ENCODE measurements around the gene LRRC75B.
"Not testable (repeated sequence)": the region's sequence is repeated elsewhere in the genome, so short reads cannot be mapped to it uniquely, and the experiment has no call there.

LRRC75B gene

DNA sequence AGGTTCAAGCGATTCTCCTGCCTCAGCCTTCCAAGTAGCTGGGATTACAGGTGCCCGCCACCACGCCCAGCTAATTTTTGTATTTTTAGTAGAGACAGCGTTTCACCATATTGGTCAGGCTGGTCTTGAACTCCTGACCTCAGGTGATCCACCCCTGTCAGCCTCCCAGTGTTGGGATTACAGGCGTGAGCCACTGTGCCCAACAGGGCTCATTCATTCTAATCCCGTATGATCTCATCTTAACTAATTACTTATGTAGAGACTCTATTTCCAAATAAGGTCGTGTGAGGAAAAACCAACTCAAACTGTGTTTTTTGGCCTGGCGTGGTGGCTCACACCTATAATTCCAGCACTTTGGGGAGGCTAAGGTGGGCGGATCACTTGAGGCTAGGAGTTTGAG lies 4.2 kb upstream of the LRRC75B start:
- H3K36me3 Mint-ChIP-seq (ENCODE audit: insufficient read depth); H3K4me1 Mint-ChIP-seq; H3K4me3 Mint-ChIP-seq; ATAC-seq (replicated peaks; ENCODE audit: extremely low read depth, poor library complexity, severe bottlenecking); H3K27me3 Mint-ChIP-seq; H3K9me3 Mint-ChIP-seq; H3K27ac Mint-ChIP-seq (ENCODE audit: low read depth); DNase-seq (ENCODE audit: low spot score in 2 of 2): not testable (repeated sequence)

DNA sequence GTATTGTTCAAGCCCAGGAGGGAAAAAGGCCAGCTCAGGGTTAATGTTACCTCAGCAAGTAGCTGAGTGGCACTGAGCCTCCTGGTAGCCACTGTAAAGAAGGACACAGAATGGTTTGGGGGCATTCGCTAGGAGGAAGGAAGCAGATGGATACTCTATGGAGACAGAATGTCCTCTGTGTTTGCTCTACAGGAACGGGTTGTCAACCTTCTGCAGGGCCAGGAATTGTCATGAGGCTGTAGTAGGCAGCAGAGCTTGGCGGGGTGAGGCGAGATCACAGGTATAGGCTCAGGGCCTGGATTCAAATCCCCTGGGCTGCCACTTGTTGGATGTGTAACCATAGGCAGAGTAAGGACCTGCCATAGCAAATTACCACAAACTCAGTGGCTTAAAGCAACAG lies 3.0 kb upstream of the LRRC75B start:
- DNase-seq (ENCODE audit: low spot score in 2 of 2) (no peak), ATAC-seq (replicated peaks; ENCODE audit: extremely low read depth, poor library complexity, severe bottlenecking) (no peak)
- Mint-ChIP-seq H3K27me3 (no peaks in the 10 kb centered on the region), H3K4me3 (no peak overlapping the region), H3K27ac (ENCODE audit: low read depth) (no peak overlapping the region), H3K36me3 (ENCODE audit: insufficient read depth) (peaks cover 1% of the 10 kb centered on the region), H3K9me3 (no peaks in the 10 kb centered on the region), H3K4me1 (peaks cover 5% of the 10 kb centered on the region)

DNA sequence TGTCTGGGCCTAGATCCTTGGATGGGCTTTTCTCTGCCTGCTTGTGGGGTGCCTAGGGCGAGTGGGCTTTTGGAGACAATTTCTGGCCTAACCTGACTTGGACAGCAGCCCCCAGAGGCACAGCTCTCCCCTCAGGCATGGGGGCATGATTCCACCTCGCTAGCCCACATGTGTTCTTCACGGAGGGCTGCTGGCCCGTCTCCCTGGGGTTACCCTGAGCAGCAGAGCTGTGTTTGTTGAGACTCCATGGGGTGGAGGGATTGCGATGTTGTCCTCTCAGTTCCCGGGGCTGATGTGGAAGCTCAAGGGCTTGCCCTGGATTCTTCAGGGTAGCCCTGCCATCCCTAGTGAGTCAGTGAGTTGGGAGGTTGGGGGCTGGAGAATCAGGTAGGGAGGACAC lies 2.4 kb upstream of the LRRC75B start:
- Mint-ChIP-seq H3K36me3 (ENCODE audit: insufficient read depth) (peaks cover 1% of the 10 kb centered on the region), H3K27ac (ENCODE audit: low read depth) (no peak overlapping the region), H3K27me3 (no peaks in the 10 kb centered on the region), H3K4me3 (no peak overlapping the region), H3K9me3 (no peaks in the 10 kb centered on the region), H3K4me1 (peaks cover 5% of the 10 kb centered on the region)
- ATAC-seq (replicated peaks; ENCODE audit: extremely low read depth, poor library complexity, severe bottlenecking) (no peak), DNase-seq (ENCODE audit: low spot score in 2 of 2) (no peak)

- ATAC-seq (replicated peaks; ENCODE audit: extremely low read depth, poor library complexity, severe bottlenecking) (no peak), DNase-seq (ENCODE audit: low spot score in 2 of 2) (no peak)
- Mint-ChIP-seq H3K27ac (ENCODE audit: low read depth) (no peak overlapping the region), H3K4me3 (no peak overlapping the region), H3K27me3 (no peaks in the 10 kb centered on the region), H3K9me3 (no peaks in the 10 kb centered on the region), H3K4me1 (peaks cover 5% of the 10 kb centered on the region), H3K36me3 (ENCODE audit: insufficient read depth) (peaks cover 1% of the 10 kb centered on the region)
These were observed 1.8 kb upstream of the LRRC75B start for GRCh38 chr22:24594569-24595120.

DNA sequence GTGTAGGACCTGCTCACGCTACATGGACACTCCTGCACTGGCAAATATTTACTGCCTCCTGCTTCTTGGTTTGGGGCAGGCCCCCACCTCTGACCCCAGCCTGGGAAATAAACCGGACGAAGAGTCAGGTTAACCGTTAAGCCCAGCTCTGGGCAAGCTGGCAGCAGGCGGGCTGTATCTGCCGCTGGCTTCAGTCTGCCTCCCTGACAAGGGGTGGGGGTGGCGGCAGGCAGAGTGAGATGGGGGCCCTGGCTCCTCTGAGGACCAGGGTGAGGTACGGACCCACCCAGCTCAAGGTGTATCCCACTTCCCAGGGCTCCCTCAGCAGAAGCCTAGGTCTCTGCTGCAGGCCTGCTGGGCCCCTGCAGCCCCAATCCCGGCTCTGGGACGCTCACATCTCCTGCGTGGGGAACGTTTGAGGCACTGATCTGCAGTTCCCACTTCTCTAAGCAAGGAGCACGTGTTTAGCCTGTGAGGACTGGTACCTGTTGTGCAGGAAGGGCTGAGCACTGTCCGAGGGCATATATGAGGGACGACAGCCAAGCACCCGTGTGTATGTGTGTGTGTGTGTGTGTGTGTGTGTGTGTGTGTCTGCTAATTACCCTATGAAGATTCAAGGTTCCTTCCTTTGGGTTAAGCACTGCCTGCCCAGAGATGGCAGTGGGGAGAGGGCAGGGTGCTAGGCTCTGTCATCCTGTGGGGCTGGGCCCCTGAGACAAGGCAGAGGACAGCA lies 1.1 kb upstream of the LRRC75B start:
- Mint-ChIP-seq H3K27me3 (no peaks in the 10 kb centered on the region), H3K9me3 (no peaks in the 10 kb centered on the region), H3K27ac (ENCODE audit: low read depth) (no peak overlapping the region), H3K36me3 (ENCODE audit: insufficient read depth) (peaks cover 1% of the 10 kb centered on the region), H3K4me1 (peaks cover 5% of the 10 kb centered on the region), H3K4me3 (peak overlapping the region; percentile 77)
- ATAC-seq (replicated peaks; ENCODE audit: extremely low read depth, poor library complexity, severe bottlenecking): no peak
- DNase-seq (ENCODE audit: low spot score in 2 of 2): no peak

GRCh38 chr22:24593559-24593835 lies 624 bp upstream of the LRRC75B start:
- DNase-seq (ENCODE audit: low spot score in 2 of 2); H3K4me1 Mint-ChIP-seq; ATAC-seq (replicated peaks; ENCODE audit: extremely low read depth, poor library complexity, severe bottlenecking); H3K36me3 Mint-ChIP-seq (ENCODE audit: insufficient read depth); H3K27me3 Mint-ChIP-seq; H3K27ac Mint-ChIP-seq (ENCODE audit: low read depth); H3K9me3 Mint-ChIP-seq: not testable (repeated sequence)
- H3K4me3 Mint-ChIP-seq: peak overlapping the region; percentile 77

GRCh38 chr22:24592058-24592850 lies 619 bp downstream of the LRRC75B start:
- no peaks in the 10 kb centered on the region for H3K27me3 Mint-ChIP-seq
- no peak for DNase-seq (ENCODE audit: low spot score in 2 of 2)
- peak overlapping the region; percentile 77 for H3K4me3 Mint-ChIP-seq
- H3K27ac Mint-ChIP-seq (ENCODE audit: low read depth): peak overlapping the region; percentile 46
- peak; percentile 24 for ATAC-seq (replicated peaks; ENCODE audit: extremely low read depth, poor library complexity, severe bottlenecking)
- no peaks in the 10 kb centered on the region for H3K9me3 Mint-ChIP-seq
- H3K4me1 Mint-ChIP-seq: peaks cover 5% of the 10 kb centered on the region
- H3K36me3 Mint-ChIP-seq (ENCODE audit: insufficient read depth): peaks cover 1% of the 10 kb centered on the region

DNA sequence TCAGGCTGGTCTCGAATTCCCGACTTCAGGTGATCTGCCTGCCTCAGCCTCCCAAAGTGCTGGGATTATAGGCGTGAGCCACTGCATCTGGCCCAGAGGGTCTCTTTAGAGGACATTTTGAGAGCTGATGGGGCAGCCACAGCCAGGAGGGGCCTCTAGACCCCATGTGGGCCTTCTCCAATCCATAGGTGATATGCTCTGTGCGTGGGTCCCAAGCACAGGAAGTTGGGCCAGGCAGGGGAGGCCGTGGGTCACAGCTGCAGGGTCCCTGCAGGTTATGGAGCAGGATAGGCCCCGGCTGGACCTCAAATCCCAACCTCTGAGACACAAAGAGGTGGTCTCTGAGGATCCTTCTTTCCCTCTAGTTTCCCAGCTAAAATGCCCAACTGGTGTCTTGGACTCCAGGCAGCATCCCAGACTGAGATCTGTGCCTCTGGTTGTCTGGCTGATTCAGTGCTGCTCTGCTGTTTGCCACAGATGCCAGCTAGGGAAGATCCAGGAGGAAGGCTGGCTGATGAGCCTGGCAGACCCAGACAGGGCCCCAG lies 1.5 kb downstream of the LRRC75B start:
- no peak for DNase-seq (ENCODE audit: low spot score in 2 of 2)
- Mint-ChIP-seq H3K36me3 (ENCODE audit: insufficient read depth) (peaks cover 1% of the 10 kb centered on the region), H3K4me1 (peaks cover 5% of the 10 kb centered on the region), H3K9me3 (no peaks in the 10 kb centered on the region), H3K27ac (ENCODE audit: low read depth) (no peak overlapping the region), H3K27me3 (no peaks in the 10 kb centered on the region), H3K4me3 (no peak overlapping the region)
- no peak for ATAC-seq (replicated peaks; ENCODE audit: extremely low read depth, poor library complexity, severe bottlenecking)

- DNase-seq (ENCODE audit: low spot score in 2 of 2) (no peak), ATAC-seq (replicated peaks; ENCODE audit: extremely low read depth, poor library complexity, severe bottlenecking) (no peak)
- H3K36me3 Mint-ChIP-seq (ENCODE audit: insufficient read depth): peaks cover 1% of the 10 kb centered on the region
- H3K27ac Mint-ChIP-seq (ENCODE audit: low read depth): no peak overlapping the region
- H3K4me1 Mint-ChIP-seq: peaks cover 5% of the 10 kb centered on the region
- H3K4me3 Mint-ChIP-seq: no peak overlapping the region
- H3K27me3 Mint-ChIP-seq: no peaks in the 10 kb centered on the region
- no peaks in the 10 kb centered on the region for H3K9me3 Mint-ChIP-seq
These were observed 2.2 kb downstream of the LRRC75B start for GRCh38 chr22:24590596-24591173.

GRCh38 chr22:24589518-24590030 lies 3.3 kb downstream of the LRRC75B start:
- Mint-ChIP-seq H3K4me1 (peaks cover 5% of the 10 kb centered on the region), H3K9me3 (no peaks in the 10 kb centered on the region), H3K27ac (ENCODE audit: low read depth) (no peak overlapping the region), H3K27me3 (no peaks in the 10 kb centered on the region), H3K36me3 (ENCODE audit: insufficient read depth) (peaks cover 1% of the 10 kb centered on the region), H3K4me3 (no peak overlapping the region)
- DNase-seq (ENCODE audit: low spot score in 2 of 2) (no peak), ATAC-seq (replicated peaks; ENCODE audit: extremely low read depth, poor library complexity, severe bottlenecking) (no peak)

- Mint-ChIP-seq H3K27me3 (no peaks in the 10 kb centered on the region), H3K9me3 (no peaks in the 10 kb centered on the region), H3K4me3 (no peak overlapping the region), H3K36me3 (ENCODE audit: insufficient read depth) (peaks cover 1% of the 10 kb centered on the region), H3K4me1 (peaks cover 5% of the 10 kb centered on the region), H3K27ac (ENCODE audit: low read depth) (no peak overlapping the region)
- ATAC-seq (replicated peaks; ENCODE audit: extremely low read depth, poor library complexity, severe bottlenecking): no peak
- no peak for DNase-seq (ENCODE audit: low spot score in 2 of 2)
These were observed 4.0 kb downstream of the LRRC75B start for GRCh38 chr22:24588757-24589481.

GRCh38 chr22:24588381-24588756 lies 4.5 kb downstream of the LRRC75B start:
- H3K4me1 Mint-ChIP-seq: peaks cover 5% of the 10 kb centered on the region
- DNase-seq (ENCODE audit: low spot score in 2 of 2) (no peak), ATAC-seq (replicated peaks; ENCODE audit: extremely low read depth, poor library complexity, severe bottlenecking) (no peak)
- no peak overlapping the region for H3K27ac Mint-ChIP-seq (ENCODE audit: low read depth)
- H3K4me3 Mint-ChIP-seq: no peak overlapping the region
- H3K9me3 Mint-ChIP-seq: no peaks in the 10 kb centered on the region
- peaks cover 1% of the 10 kb centered on the region for H3K36me3 Mint-ChIP-seq (ENCODE audit: insufficient read depth)
- H3K27me3 Mint-ChIP-seq: no peaks in the 10 kb centered on the region

All from central memory CD8-positive, alpha-beta T cell (primary cell).